DOHH2 (cell line): ENCODE results near the gene NEK2.

Experiments used
- EZH2phosphoT487 ChIP-seq: fragments of 200-600 bp; sonication (generic); IDR thresholded peaks from 2 replicates; pipeline ENCODE4 v1.6.1; 2017; ENCODE audit warnings: borderline replicate concordance, mild to moderate bottlenecking, antibody characterized with exemption, low read length, moderate library complexity, mixed read lengths
- TF ChIP-seq, protein P1 (sequence below): fragments of 200-600 bp; sonication (generic); IDR thresholded peaks from one replicate; pipeline ENCODE4 v1.5.1; 2014; ENCODE audit warnings: antibody characterized with exemption, mild to moderate bottlenecking, low read depth, low read length; ENCODE audit not compliant: poor library complexity, severe bottlenecking

DNA sequence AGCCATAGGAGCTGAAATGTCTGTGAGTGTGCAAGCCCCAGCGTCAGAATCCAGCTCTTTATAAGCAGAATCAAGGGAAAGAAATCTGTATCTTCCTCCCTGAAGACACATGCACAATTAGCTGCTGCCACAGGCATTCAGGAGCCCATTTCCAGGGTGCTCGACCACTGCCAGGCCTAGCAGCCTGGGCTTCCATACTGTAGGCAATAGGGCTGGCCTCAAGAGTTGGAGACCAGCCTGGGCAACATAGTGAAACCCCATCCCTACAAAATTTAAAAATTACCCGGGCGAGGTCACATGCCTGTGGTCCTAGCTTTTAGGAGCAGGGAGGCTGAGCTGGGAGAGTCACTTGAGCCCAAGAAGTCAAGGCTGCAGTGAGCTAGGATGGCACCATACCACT, 41.0 kb downstream of the NEK2 start:
- TF ChIP-seq, protein P1, sequence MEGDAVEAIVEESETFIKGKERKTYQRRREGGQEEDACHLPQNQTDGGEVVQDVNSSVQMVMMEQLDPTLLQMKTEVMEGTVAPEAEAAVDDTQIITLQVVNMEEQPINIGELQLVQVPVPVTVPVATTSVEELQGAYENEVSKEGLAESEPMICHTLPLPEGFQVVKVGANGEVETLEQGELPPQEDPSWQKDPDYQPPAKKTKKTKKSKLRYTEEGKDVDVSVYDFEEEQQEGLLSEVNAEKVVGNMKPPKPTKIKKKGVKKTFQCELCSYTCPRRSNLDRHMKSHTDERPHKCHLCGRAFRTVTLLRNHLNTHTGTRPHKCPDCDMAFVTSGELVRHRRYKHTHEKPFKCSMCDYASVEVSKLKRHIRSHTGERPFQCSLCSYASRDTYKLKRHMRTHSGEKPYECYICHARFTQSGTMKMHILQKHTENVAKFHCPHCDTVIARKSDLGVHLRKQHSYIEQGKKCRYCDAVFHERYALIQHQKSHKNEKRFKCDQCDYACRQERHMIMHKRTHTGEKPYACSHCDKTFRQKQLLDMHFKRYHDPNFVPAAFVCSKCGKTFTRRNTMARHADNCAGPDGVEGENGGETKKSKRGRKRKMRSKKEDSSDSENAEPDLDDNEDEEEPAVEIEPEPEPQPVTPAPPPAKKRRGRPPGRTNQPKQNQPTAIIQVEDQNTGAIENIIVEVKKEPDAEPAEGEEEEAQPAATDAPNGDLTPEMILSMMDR: no peak
- TF ChIP-seq EZH2phosphoT487: no peak
